K562 (cell line): ENCODE data around the gene FGF11. TPM values are rescaled to one million over a fixed set of nuclear protein-coding genes. Genes with fewer than 3 reads are reported as not detected.

ENCODE experiments used
- CREB3 ChIP-seq: fragments of 450-650 bp; conservative IDR thresholded peaks from 2 replicates; pipeline ENCODE4 v1.6.1; 2016; ENCODE audit warnings: missing genetic modification characterization, low read depth, mild to moderate bottlenecking, missing compliant biosample characterization, moderate library complexity
- CUX1 ChIP-seq: fragments of 200-800 bp; sonication (Bioruptor generic); IDR thresholded peaks from 2 replicates; pipeline ENCODE4 v1.6.1; 2016; ENCODE audit warnings: missing genetic modification characterization, missing compliant biosample characterization
- E2F5 ChIP-seq: sonication (generic); formaldehyde crosslinking; IDR thresholded peaks from 2 replicates; pipeline ENCODE4 v1.8.0; 2022; ENCODE audit warnings: mild to moderate bottlenecking, missing genetic modification reagents
- HDAC6 ChIP-seq: IDR thresholded peaks from 2 replicates; pipeline ENCODE4 v1.6.1; 2012; ENCODE audit warnings: low read depth, mild to moderate bottlenecking, control low read depth, inconsistent platforms, low read length, moderate library complexity
- HOXB6 ChIP-seq: fragments of 250-450 bp; sonication (Bioruptor Pico); IDR thresholded peaks from 2 replicates; pipeline ENCODE4 v1.5.1; 2022; ENCODE audit warnings: mild to moderate bottlenecking, borderline replicate concordance
- ILK ChIP-seq: fragments of 450-650 bp; IDR thresholded peaks from 2 replicates; pipeline ENCODE4 v1.6.1; 2016; ENCODE audit warnings: missing genetic modification characterization, low read depth, mild to moderate bottlenecking, missing compliant biosample characterization, moderate library complexity, borderline replicate concordance
- KLF10 ChIP-seq: fragments of 250-450 bp; sonication (Bioruptor Pico); IDR thresholded peaks from 2 replicates; pipeline ENCODE4 v1.6.1; 2021; ENCODE audit warnings: matching md5 sums
- LARP7 ChIP-seq: fragments of 450-650 bp; IDR thresholded peaks from 2 replicates; pipeline ENCODE4 v1.6.1; 2016
- MEF2A ChIP-seq: IDR thresholded peaks from 2 replicates; pipeline ENCODE4 v1.6.1; 2011; ENCODE audit warnings: low read depth, mild to moderate bottlenecking, low read length, moderate library complexity; ENCODE audit not compliant: control insufficient read depth
- NFRKB ChIP-seq: fragments of 450-650 bp; IDR thresholded peaks from 2 replicates; pipeline ENCODE4 v1.6.1; 2016; ENCODE audit warnings: low read depth
- SAFB ChIP-seq: fragments of 200-400 bp; formaldehyde crosslinking; IDR thresholded peaks from 2 replicates; pipeline ENCODE4 v1.6.1; 2017; ENCODE audit warnings: low read depth, low read length, borderline replicate concordance
- SREBF2 ChIP-seq: sonication (generic); formaldehyde crosslinking; IDR thresholded peaks from 2 replicates; pipeline ENCODE4 v1.4.0; 2020; ENCODE audit warnings: mild to moderate bottlenecking, missing genetic modification reagents
- TFE3 ChIP-seq: fragments of 450-650 bp; formaldehyde crosslinking; IDR thresholded peaks from 2 replicates; pipeline ENCODE4 v1.4.0; 2020; ENCODE audit warnings: mild to moderate bottlenecking, mixed read lengths
- ZFP36 ChIP-seq: fragments of 150-350 bp; IDR thresholded peaks from 2 replicates; pipeline ENCODE4 v1.6.1; 2018; ENCODE audit warnings: low read length, low read depth; ENCODE audit not compliant: partially characterized antibody
- ZNF197 ChIP-seq: fragments of 200-800 bp; sonication (Bioruptor generic); IDR thresholded peaks from 2 replicates; pipeline ENCODE4 v1.6.1; 2016; ENCODE audit warnings: low read depth, missing genetic modification characterization, missing compliant biosample characterization
- ZNF217 ChIP-seq: sonication (generic); formaldehyde crosslinking; IDR thresholded peaks from 2 replicates; pipeline ENCODE4 v1.8.0; 2022; ENCODE audit warnings: mild to moderate bottlenecking, missing genetic modification reagents
- ZNF274 ChIP-seq: IDR thresholded peaks from 2 replicates; pipeline ENCODE4 v1.6.1; 2011; ENCODE audit warnings: low read depth, mild to moderate bottlenecking, low read length, moderate library complexity, borderline replicate concordance
- polyA plus RNA-seq, 8 experiments: library from polyadenylated mRNA; depleted of rRNA in 4 of 8; stranded (reverse) in 5 of 8; unstranded in 3 of 8; fragments of >200 nt; fragmentation: Nextera tagmentation in 2 of 8; fragmentation: Illumina TruSeq in 1 of 8; extraction: Ambion mirVana in 2 of 8; extraction: Trizol in 1 of 8; gene quantifications; 2 replicates each; pipeline versions ENCODE4 v1.2.1 to v1.2.3, GENCODE V29; 2011 to 2014; ENCODE audit warnings: inconsistent platforms in 1 of 8, missing spikeins in 1 of 8
- total RNA-seq, 7 experiments: library from RNA; depleted of rRNA in 6 of 7; stranded (reverse); fragments of >200 nt in 6 of 7; fragmentation: Illumina TruSeq in 2 of 7; extraction: Trizol in 2 of 7; gene quantifications; 2 replicates each; pipeline versions ENCODE4 v1.2.1 to v1.2.3, GENCODE V29; 2011 to 2021; ENCODE audit warnings: low replicate concordance in 1 of 7

The FGF11 gene
- total and polyA plus RNA-seq, 9 of the 15 experiments (the other 6 are each of a cell fraction or from before 2014, with no cell fraction given) = 1.2 to 7.5 (median 3.0) TPM

- TF ChIP-seq E2F5 (CRISPR knock-in tag) = no peak
- TF ChIP-seq ILK (tag) = no peak
- no peak for TF ChIP-seq ZFP36
- TF ChIP-seq MEF2A = no peak
- TF ChIP-seq TFE3 (CRISPR knock-in tag) = no peak
- TF ChIP-seq ZNF217 (CRISPR knock-in tag) = no peak
- TF ChIP-seq HOXB6 (CRISPR knock-in tag) = no peak
- no peak for TF ChIP-seq NFRKB
- TF ChIP-seq LARP7 = no peak
- no peak for TF ChIP-seq ZNF197 (CRISPR knock-in tag)
- TF ChIP-seq KLF10 (CRISPR knock-in tag) = no peak
- no peak for TF ChIP-seq SAFB
- TF ChIP-seq CUX1 (CRISPR knock-in tag) = no peak
- TF ChIP-seq CREB3 (tag) = no peak
- no peak for TF ChIP-seq ZNF274
- TF ChIP-seq SREBF2 = no peak
- TF ChIP-seq HDAC6 = no peak
Observed at GRCh38 chr17:7394452-7395191, 44.7 kb upstream of the FGF11 start, which contains the start of gene PLSCR3 (continued).
